ENCODE results near the gene NKD1.
"Not testable (repeated sequence)": the region's sequence is repeated elsewhere in the genome, so short reads cannot be mapped to it uniquely, and the experiment has no call there.

The NKD1 gene

GRCh38 chr16:50520451-50521245 is 27.5 kb upstream of the NKD1 start:
- DNase-seq = no peak

GRCh38 chr16:50521246-50521900 is 26.8 kb upstream of the NKD1 start:
- DNase-seq = no peak

GRCh38 chr16:50522324-50522723 is 25.9 kb upstream of the NKD1 start:
- DNase-seq = no peak

GRCh38 chr16:50523710-50524109 is 24.5 kb upstream of the NKD1 start:
- no peak for DNase-seq

GRCh38 chr16:50525262-50525661 is 22.9 kb upstream of the NKD1 start:
- no peak for DNase-seq

GRCh38 chr16:50525716-50526115 is 22.5 kb upstream of the NKD1 start:
- no peak for DNase-seq

GRCh38 chr16:50526249-50526648 is 21.9 kb upstream of the NKD1 start:
- DNase-seq = no peak

GRCh38 chr16:50526796-50527195 is 21.4 kb upstream of the NKD1 start:
- no peak for DNase-seq

- no peak for DNase-seq
Measured at GRCh38 chr16:50528820-50529219, 19.4 kb upstream of the NKD1 start.

GRCh38 chr16:50529334-50529733 is 18.9 kb upstream of the NKD1 start:
- no peak for DNase-seq

- no peak for DNase-seq
Measured at GRCh38 chr16:50530277-50531236, 17.6 kb upstream of the NKD1 start.

- no peak for DNase-seq
Measured at GRCh38 chr16:50531359-50531758, 16.8 kb upstream of the NKD1 start.

GRCh38 chr16:50531901-50532300 is 16.3 kb upstream of the NKD1 start:
- no peak for DNase-seq

GRCh38 chr16:50532576-50532975 is 15.6 kb upstream of the NKD1 start:
- no peak for DNase-seq

GRCh38 chr16:50533317-50533716 is 14.9 kb upstream of the NKD1 start:
- DNase-seq = no peak

GRCh38 chr16:50534091-50534490 is 14.1 kb upstream of the NKD1 start:
- DNase-seq = no peak

GRCh38 chr16:50534556-50534955 is 13.6 kb upstream of the NKD1 start:
- no peak for DNase-seq

- no peak for DNase-seq
Measured at GRCh38 chr16:50534958-50535357, 13.2 kb upstream of the NKD1 start.

GRCh38 chr16:50535506-50536257 is 12.5 kb upstream of the NKD1 start:
- no peak for DNase-seq

GRCh38 chr16:50536258-50536645 is 11.9 kb upstream of the NKD1 start:
- not testable (repeated sequence) for DNase-seq

- DNase-seq = no peak
Measured at GRCh38 chr16:50537533-50538290, 10.5 kb upstream of the NKD1 start.

Measured in activated gamma-delta T cell (primary cell).